Omental fat pad (tissue), 4 donors: ENCODE results near the gene JCAD. TPM values are rescaled to one million over a fixed set of nuclear protein-coding genes. Genes with fewer than 3 reads are reported as not detected.
A peak's percentile ranks its signal among the peaks of the same experiment; 100 is the strongest.
"Not testable (repeated sequence)": the region's sequence is repeated elsewhere in the genome, so short reads cannot be mapped to it uniquely, and the experiment has no call there.

Experiments used
- ATAC-seq: fragments of 150-250 bp; one replicate; pipeline ENCODE4 v1.9.1; 2016; ENCODE audit warnings: mild to moderate bottlenecking, moderate library complexity; ENCODE audit not compliant: low FRiP score
- DNase-seq: peaks from one replicate; pipeline ENCODE4 v3.0.0-alpha.2; 2019; ENCODE audit warnings: low spot score
- total RNA-seq, 4 donors: library from RNA; depleted of rRNA; stranded (reverse); fragments of >200 nt; gene quantifications; one replicate each; pipeline ENCODE4 v1.1.0, GENCODE V29; 2016
- TF ChIP-seq, protein P1 (sequence below), 3 donors: fragments of 450-650 bp; IDR thresholded peaks; one replicate each; pipeline ENCODE4 v1.5.1; 2016 to 2017; ENCODE audit warnings: antibody characterized with exemption in 3 of 3, mild to moderate bottlenecking in 3 of 3, moderate library complexity in 2 of 3

Gene JCAD
- total RNA-seq, 4 donors from 2014 or later = 14.6 to 71.4 (median 19.7) TPM

DNA sequence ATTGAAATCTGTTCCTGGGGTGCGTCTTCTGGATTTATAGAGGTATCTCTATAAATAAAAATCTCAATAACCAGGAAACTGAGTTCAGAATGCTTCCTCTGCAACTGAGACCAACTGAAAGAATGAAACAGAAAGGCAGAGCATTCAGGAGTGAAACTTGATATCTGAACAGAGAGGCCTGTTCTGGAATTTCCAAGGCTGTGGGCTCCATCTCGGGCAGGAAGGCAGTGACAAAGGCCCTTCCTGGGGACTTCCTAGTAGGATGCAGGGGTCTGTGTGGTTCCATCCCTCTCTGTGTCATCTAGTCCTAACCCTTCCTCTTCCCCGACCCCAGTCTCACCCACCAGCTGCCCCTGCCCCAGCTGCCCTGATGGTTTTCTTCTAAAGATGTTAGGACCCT lies 52.0 kb downstream of the JCAD start:
- TF ChIP-seq, protein P1, sequence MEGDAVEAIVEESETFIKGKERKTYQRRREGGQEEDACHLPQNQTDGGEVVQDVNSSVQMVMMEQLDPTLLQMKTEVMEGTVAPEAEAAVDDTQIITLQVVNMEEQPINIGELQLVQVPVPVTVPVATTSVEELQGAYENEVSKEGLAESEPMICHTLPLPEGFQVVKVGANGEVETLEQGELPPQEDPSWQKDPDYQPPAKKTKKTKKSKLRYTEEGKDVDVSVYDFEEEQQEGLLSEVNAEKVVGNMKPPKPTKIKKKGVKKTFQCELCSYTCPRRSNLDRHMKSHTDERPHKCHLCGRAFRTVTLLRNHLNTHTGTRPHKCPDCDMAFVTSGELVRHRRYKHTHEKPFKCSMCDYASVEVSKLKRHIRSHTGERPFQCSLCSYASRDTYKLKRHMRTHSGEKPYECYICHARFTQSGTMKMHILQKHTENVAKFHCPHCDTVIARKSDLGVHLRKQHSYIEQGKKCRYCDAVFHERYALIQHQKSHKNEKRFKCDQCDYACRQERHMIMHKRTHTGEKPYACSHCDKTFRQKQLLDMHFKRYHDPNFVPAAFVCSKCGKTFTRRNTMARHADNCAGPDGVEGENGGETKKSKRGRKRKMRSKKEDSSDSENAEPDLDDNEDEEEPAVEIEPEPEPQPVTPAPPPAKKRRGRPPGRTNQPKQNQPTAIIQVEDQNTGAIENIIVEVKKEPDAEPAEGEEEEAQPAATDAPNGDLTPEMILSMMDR (IDR thresholded peaks at IDR 0.05) = no peak
- DNase-seq = no peak
- no peak for ATAC-seq

DNA sequence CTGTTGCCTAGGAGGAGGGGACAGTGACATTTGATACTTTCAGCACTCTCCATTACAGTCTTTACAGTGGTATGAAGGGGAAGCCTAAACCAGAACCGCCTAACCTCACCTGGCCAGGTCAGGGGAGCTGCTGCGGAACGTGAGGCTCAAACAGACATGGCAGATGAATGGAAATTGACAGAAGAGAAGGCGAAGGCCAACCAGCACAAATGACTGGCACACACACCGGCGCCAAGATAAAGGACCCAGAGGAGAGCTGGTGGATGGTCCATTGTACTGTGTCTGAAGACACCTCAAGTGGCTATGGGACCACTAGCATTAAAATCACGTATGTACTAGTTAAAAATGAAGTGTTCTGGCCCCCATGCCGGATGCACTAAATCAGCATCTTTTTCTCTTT lies 53.0 kb downstream of the JCAD start:
- TF ChIP-seq, protein P1 (IDR thresholded peaks at IDR 0.05) = no peak
- no peak for DNase-seq
- ATAC-seq = no peak

DNA sequence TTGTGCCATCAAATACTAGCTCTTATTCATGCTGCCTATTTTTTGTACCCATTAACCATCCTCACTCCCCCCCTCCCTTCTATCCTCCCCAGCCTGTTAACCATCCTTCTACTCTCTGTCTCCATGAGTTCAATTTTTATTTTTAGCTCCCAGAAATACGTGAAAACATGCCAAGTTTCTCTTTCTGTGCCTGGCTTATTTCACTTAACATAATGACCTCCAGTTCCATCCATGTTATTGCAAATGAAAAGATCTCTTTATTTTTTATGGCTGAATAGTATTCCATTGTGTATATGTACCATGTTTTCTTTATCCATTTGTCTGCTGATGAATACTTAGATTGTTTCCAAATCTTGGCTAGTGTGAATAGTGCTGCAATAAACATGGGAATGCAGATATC lies 54.3 kb downstream of the JCAD start:
- ATAC-seq = not testable (repeated sequence)

DNA sequence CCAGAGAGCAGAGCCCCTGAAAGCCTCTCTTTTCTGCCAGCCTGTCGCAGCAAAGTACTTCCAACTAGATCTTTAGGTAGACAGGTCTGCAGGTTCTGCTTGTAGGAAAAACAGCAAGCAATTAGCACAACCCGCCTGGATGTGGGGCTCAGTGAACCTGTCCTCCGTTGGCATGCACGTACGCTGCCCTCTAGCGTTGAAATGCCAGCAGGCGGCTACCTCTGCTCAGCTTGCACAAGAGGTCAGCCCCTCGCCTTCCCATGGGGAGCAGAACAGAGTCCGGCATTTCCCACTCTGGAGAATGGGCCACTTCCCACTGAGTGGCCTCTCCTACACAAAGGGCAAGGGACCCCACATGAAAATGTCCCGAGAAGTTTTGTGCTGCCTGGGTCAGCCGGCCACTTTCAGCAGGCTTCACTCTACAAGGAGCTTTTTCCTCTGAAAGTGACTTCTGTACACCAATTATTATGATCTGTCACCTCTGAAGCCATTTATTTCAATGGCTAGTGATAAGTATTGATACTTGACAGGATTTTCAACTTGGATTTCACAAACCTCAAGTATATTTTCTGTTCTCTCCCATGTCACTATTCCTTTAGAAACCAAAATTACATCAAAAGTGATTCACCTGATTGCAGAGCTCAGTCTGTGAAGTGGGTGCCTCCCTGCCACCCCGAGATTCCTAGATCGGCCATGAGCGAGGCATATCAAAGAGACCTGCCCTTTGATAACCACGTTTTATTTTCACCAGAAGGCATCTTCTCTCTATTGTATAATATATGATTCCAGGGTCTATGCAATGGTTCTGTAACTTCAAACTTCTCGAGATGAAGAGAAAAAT lies 56.7 kb downstream of the JCAD start:
- TF ChIP-seq, protein P1 (IDR thresholded peaks at IDR 0.05) = no peak
- ATAC-seq (no peak), DNase-seq (peak; percentile 55)

More for the DNA sequence above, 54.3 kb downstream of the JCAD start:
- not testable (repeated sequence) for DNase-seq

DNA sequence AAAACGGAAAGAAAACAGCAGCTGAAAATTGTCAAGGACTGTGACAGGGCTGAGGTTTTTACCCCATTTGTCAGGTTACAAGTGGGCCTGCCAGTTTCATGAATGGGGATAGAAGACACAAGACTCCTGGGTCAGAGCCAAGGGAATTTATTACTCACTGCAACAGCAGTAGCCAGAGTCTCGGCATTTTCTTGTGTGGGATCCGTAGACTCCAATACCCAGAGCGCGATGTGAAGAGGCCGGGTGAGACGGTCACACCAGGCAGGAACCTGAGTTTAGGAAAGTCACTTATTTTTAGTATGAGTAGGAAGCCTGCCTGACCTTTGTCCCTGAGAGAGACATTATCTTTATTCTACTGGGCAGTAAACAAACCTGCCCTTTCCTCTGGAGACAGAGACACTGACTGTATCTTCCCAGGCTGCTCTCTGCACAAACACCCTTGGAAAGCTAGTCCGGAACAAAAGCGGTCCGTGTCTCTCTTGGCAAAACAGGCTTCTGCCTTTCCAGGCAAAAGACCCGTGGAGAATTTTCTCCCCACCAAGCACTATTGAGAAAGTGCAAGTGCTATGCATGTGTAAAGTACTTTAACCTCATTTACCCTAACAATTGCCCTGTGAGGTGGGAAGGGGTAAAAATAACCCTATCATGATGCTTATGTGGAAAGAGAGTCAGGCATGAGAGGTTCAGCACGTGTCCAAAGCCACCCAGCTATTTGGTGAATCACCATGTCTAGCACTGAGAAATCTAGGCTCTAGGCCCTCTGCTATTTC lies 58.4 kb downstream of the JCAD start:
- TF ChIP-seq, protein P1 (IDR thresholded peaks at IDR 0.05) = no peak
- peak; percentile 35 for ATAC-seq
- DNase-seq = no peak

DNA sequence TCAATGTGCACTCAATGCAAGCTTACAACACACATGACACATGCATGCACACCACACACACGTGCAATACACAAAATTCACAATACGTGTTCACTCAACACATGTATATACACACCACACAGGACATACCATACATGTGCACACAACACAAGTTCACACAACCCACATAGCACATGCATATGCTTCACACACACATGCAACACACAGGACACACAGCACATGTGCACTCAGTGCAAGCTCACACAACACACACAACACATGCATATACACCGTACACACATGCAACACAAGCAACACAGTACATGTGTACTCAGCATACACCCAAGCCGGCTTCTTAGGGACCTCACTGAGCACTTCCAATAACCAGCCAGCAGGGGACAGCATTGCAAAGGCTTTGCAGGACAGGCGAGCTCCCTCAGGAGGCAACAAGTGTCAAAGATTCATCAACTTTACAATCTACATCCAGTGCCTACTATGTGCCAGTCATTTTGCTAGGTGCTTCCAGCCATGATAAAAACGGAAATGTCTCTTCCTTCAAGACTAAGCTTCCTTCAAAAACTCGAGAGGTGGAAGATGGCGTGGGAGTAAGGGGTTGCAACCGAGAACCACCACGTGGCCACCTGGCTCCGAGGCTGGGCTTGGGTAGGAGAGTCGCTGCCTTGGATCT lies 61.1 kb downstream of the JCAD start:
- TF ChIP-seq, protein P1 (IDR thresholded peaks at IDR 0.05) = peak in 1 of 3 donors; percentile 78
- DNase-seq (peak; percentile 38), ATAC-seq (no peak)

DNA sequence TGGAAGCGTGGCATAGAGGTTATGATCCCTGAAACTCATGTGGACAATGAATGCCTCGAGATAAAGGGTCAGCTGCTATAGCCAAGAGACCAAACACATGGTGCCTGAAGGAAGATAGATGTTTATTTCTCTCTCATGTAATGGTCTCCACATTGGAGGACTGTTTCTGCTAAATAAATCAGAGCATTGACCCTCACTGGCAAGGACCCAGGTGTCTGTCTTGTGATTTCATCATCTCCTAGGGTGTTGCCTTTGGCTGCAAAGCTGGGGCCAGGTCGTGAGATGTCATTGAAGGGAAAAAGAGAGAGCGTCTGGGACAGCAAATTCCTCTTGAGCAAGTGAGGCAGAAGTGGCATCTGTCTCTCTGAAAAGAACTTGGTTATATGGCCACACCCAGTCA lies 64.6 kb downstream of the JCAD start:
- TF ChIP-seq, protein P1 (IDR thresholded peaks at IDR 0.05) = no peak
- DNase-seq (no peak), ATAC-seq (no peak)
